Sigmoid colon (tissue), 4 donors: ENCODE results near the gene YPEL2.

Experiments
- EP300 ChIP-seq, 4 donors: sonication (generic); formaldehyde crosslinking; IDR thresholded peaks; one replicate each; pipeline ENCODE4 v1.6.1; 2017; ENCODE audit warnings: antibody characterized with exemption in 4 of 4
- POLR2A ChIP-seq, 2 donors: fragments of 450-650 bp; IDR thresholded peaks; one replicate each; pipeline ENCODE4 v1.6.1; 2016; ENCODE audit warnings: antibody characterized with exemption in 2 of 2, mild to moderate bottlenecking in 2 of 2, moderate library complexity in 2 of 2
- POLR2AphosphoS5 ChIP-seq, 4 donors: sonication (generic); formaldehyde crosslinking; IDR thresholded peaks; one replicate each; pipeline ENCODE4 v1.6.1; 2017; ENCODE audit warnings: antibody characterized with exemption in 4 of 4
- TF ChIP-seq, protein P1 (sequence below), 4 experiments: fragments of 450-650 bp in 3 of 4; fragments of 200-600 bp in 1 of 4; IDR thresholded peaks; one replicate each; pipeline ENCODE4 v1.5.1; 2016 to 2019; ENCODE audit warnings: antibody characterized with exemption in 4 of 4, mild to moderate bottlenecking in 3 of 4, moderate library complexity in 2 of 4

DNA sequence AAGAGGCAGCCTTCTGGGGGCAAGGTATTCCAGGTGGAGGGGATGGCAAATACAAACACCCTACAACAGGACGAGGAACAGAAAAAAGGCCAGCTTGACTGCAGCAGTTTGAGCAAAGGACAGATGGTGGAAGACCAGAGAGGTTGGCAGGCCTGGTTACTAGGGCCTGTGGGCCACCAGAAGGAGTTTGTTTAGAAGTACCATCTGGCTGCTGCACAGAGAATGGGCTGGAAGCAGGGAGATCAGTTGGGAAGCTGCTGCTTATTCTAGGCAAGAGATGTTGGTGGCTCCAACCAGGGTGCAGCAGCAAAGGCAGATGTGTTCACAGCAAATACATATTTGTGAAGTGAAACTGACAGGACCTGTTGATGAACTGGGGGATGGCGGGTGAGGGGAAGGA, 2.9 kb upstream of the YPEL2 start:
- TF ChIP-seq, protein P1, sequence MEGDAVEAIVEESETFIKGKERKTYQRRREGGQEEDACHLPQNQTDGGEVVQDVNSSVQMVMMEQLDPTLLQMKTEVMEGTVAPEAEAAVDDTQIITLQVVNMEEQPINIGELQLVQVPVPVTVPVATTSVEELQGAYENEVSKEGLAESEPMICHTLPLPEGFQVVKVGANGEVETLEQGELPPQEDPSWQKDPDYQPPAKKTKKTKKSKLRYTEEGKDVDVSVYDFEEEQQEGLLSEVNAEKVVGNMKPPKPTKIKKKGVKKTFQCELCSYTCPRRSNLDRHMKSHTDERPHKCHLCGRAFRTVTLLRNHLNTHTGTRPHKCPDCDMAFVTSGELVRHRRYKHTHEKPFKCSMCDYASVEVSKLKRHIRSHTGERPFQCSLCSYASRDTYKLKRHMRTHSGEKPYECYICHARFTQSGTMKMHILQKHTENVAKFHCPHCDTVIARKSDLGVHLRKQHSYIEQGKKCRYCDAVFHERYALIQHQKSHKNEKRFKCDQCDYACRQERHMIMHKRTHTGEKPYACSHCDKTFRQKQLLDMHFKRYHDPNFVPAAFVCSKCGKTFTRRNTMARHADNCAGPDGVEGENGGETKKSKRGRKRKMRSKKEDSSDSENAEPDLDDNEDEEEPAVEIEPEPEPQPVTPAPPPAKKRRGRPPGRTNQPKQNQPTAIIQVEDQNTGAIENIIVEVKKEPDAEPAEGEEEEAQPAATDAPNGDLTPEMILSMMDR (IDR thresholded peaks at IDR 0.05), result no peak
- TF ChIP-seq POLR2A (IDR thresholded peaks at IDR 0.05) (no peak), POLR2AphosphoS5 (IDR thresholded peaks at IDR 0.05) (no peak), EP300 (IDR thresholded peaks at IDR 0.05) (no peak)
